ACHN (cell line): ENCODE measurements around the gene NUP107.

ENCODE experiments used
- DNase-seq: peaks from one replicate; pipeline ENCODE4 v3.0.0-alpha.2; 2015
- in situ Hi-C: cut with HindIII; loops from 2 replicates; pipeline ENCODE4 v1.10.0; 2017; ENCODE audit warnings: low sequenced_read_pairs, low pct_ligation_motif_present, low pct_unique_long_range_greater_than_20kb

Gene NUP107

GRCh38 chr12:68790081-68790951 lies 103.5 kb downstream of the NUP107 start:
- in situ Hi-C loops, result no loop called here
- no peak for DNase-seq

GRCh38 chr12:68790952-68791234 lies 104.1 kb downstream of the NUP107 start:
- no peak for DNase-seq
- in situ Hi-C loops, result no loop called here

- in situ Hi-C loops, result no loop called here
- no peak for DNase-seq
Observed at GRCh38 chr12:68791897-68792481, 105.2 kb downstream of the NUP107 start.

- in situ Hi-C loops, result no loop called here
Observed at GRCh38 chr12:68792952-68793351, 106.2 kb downstream of the NUP107 start.

GRCh38 chr12:68793436-68793835 lies 106.7 kb downstream of the NUP107 start:
- in situ Hi-C loops, result no loop called here
- DNase-seq, result no peak

More at GRCh38 chr12:68792952-68793351, 106.2 kb downstream of the NUP107 start:
- peak; percentile 86 for DNase-seq

GRCh38 chr12:68793975-68794652 lies 107.3 kb downstream of the NUP107 start:
- no peak for DNase-seq
- in situ Hi-C loops, result no loop called here

- in situ Hi-C loops, result no loop called here
- DNase-seq, result peak; percentile 24
Observed at GRCh38 chr12:68794653-68795251, 108.0 kb downstream of the NUP107 start.
